H1 (cell line): Measurements from ENCODE around the gene ACKR3. TPM values are rescaled to one million over a fixed set of nuclear protein-coding genes. Genes with fewer than 3 reads are reported as not detected.

ENCODE experiments used
- CTCF ChIA-PET: fragments of 300-600 bp; sonication (Branson Sonifier 250); formaldehyde crosslinking; loops from one replicate; lab custom pipeline; 2021; ENCODE audit not compliant: partially characterized antibody; lab: Charles Lee
- POLR2A ChIA-PET: fragments of 300-600 bp; sonication (Branson Sonifier 250); formaldehyde crosslinking; loops from one replicate; lab custom pipeline; 2021; ENCODE audit warnings: inconsistent platforms; ENCODE audit not compliant: partially characterized antibody; lab: Charles Lee
- DNase-seq, 2 experiments: peaks; one replicate each; pipeline versions ENCODE4 v3.0.0 to v3.0.0-alpha.2; 2010 to 2022; ENCODE audit warnings: low spot score in 2 of 2, low read depth in 1 of 2, mixed read lengths in 1 of 2
- FAIRE-seq: peaks from 2 replicates; lab custom pipeline; 2011; peaks lifted over from hg19 to GRCh38; lab: Jason Lieb, UNC
- H2AFZ ChIP-seq: 2 replicates; pipeline ENCODE4 v1.8.1; 2012; ENCODE audit warnings: low read length, inconsistent platforms
- H2AK5ac ChIP-seq: 2 replicates; pipeline ENCODE4 v1.6.1; 2013; ENCODE audit warnings: low read depth, low read length
- H2BK120ac ChIP-seq: replicated peaks from 2 replicates; pipeline ENCODE3; 2013; ENCODE audit warnings: low read depth, low read length, inconsistent platforms
- H2BK12ac ChIP-seq: 2 replicates; pipeline ENCODE4 v1.6.1; 2013; ENCODE audit warnings: low read depth, low read length
- H2BK15ac ChIP-seq: 2 replicates; pipeline ENCODE4 v1.6.1; 2013; ENCODE audit warnings: low read length
- H2BK20ac ChIP-seq: 2 replicates; pipeline ENCODE4 v1.6.1; 2013; ENCODE audit warnings: low read length
- H2BK5ac ChIP-seq: 2 replicates; pipeline ENCODE4 v1.6.1; 2013; ENCODE audit warnings: low read depth, low read length
- H3K14ac ChIP-seq: 2 replicates; pipeline ENCODE4 v1.6.1; 2013; ENCODE audit warnings: inconsistent platforms; ENCODE audit not compliant: insufficient read length
- H3K18ac ChIP-seq: 2 replicates; pipeline ENCODE4 v1.6.1; 2013; ENCODE audit warnings: low read length; ENCODE audit errors: extremely low read depth
- H3K23ac ChIP-seq: 2 replicates; pipeline ENCODE4 v1.6.1; 2013; ENCODE audit warnings: inconsistent platforms; ENCODE audit not compliant: insufficient read length
- H3K23me2 ChIP-seq: 2 replicates; pipeline ENCODE4 v1.6.1; 2013; ENCODE audit warnings: low read depth, low read length
- H3K27ac ChIP-seq: 2 replicates; pipeline ENCODE4 v1.6.1; 2011; ENCODE audit warnings: low read depth, low read length, inconsistent platforms
- H3K27me3 ChIP-seq, 4 experiments: replicated peaks in 1 of 4; 1 replicate in 1 of 4; 2 replicates in 3 of 4; pipeline versions ENCODE4 v1.6.1 to v1.8.1; 2011 to 2013; ENCODE audit warnings: low read length in 3 of 4, mild to moderate bottlenecking in 3 of 4, inconsistent platforms in 2 of 4, mixed read lengths in 2 of 4, moderate library complexity in 1 of 4; ENCODE audit not compliant: control insufficient read depth in 3 of 4, insufficient read depth in 3 of 4; ENCODE audit errors: extremely low read depth in 1 of 4
- H3K36me3 ChIP-seq, 4 experiments: 2 replicates each; pipeline versions ENCODE4 v1.6.1 to v1.8.1; 2011 to 2013; ENCODE audit warnings: mild to moderate bottlenecking in 4 of 4, low read length in 3 of 4, moderate library complexity in 2 of 4, control low read depth in 1 of 4, inconsistent platforms in 1 of 4; ENCODE audit not compliant: insufficient read depth in 4 of 4, control insufficient read depth in 2 of 4
- H3K4ac ChIP-seq: replicated peaks from 2 replicates; pipeline ENCODE3; 2013; ENCODE audit warnings: low read length, low read depth, mixed read lengths, inconsistent platforms; ENCODE audit not compliant: insufficient read length
- H3K4me1 ChIP-seq, 4 experiments: replicated peaks in 1 of 4; 1 replicate in 1 of 4; 2 replicates in 3 of 4; pipeline versions ENCODE4 v1.6.1 to v1.8.1; 2011 to 2013; ENCODE audit warnings: low read length in 3 of 4, inconsistent platforms in 2 of 4, mixed read lengths in 1 of 4; ENCODE audit not compliant: insufficient read depth in 4 of 4, control insufficient read depth in 3 of 4
- H3K4me2 ChIP-seq, 2 experiments: 2 replicates each; pipeline versions ENCODE4 v1.6.1 to v1.8.1; 2011 to 2013; ENCODE audit warnings: low read depth in 2 of 2, low read length in 2 of 2, control low read depth in 1 of 2, inconsistent platforms in 1 of 2, mild to moderate bottlenecking in 1 of 2; ENCODE audit not compliant: insufficient read depth in 1 of 2
- H3K4me3 ChIP-seq, 4 experiments: fragments of 200-600, 300-600 bp in 1 of 4; sonication (generic), shearing (Covaris generic), sonication (Bioruptor Twin) in 1 of 4; 2 replicates each; pipeline versions ENCODE4 v1.5.1 to v1.8.1; 2011 to 2016; ENCODE audit warnings: low read length in 4 of 4, low read depth in 3 of 4, control low read depth in 2 of 4, inconsistent platforms in 2 of 4, mild to moderate bottlenecking in 2 of 4, mixed read lengths in 1 of 4, moderate library complexity in 1 of 4; ENCODE audit not compliant: insufficient read depth in 2 of 4; ENCODE audit errors: extremely low read depth in 1 of 4
- H3K56ac ChIP-seq: replicated peaks from 2 replicates; pipeline ENCODE3; 2013; ENCODE audit warnings: low read depth, mild to moderate bottlenecking, mixed read lengths, low read length, inconsistent platforms; ENCODE audit not compliant: insufficient read length
- H3K79me1 ChIP-seq: 2 replicates; pipeline ENCODE4 v1.6.1; 2013; ENCODE audit warnings: low read depth, low read length, control low read depth
- H3K79me2 ChIP-seq, 2 experiments: 2 replicates each; pipeline versions ENCODE4 v1.6.1 to v1.8.1; 2012 to 2013; ENCODE audit warnings: low read length in 2 of 2, mild to moderate bottlenecking in 2 of 2, inconsistent platforms in 1 of 2; ENCODE audit not compliant: insufficient read depth in 2 of 2, control insufficient read depth in 1 of 2
- H3K9ac ChIP-seq, 4 experiments: replicated peaks in 1 of 4; 1 replicate in 1 of 4; 2 replicates in 3 of 4; pipeline versions ENCODE4 v1.6.1 to v1.8.1; 2011 to 2013; ENCODE audit warnings: low read depth in 3 of 4, low read length in 3 of 4, control low read depth in 2 of 4, mild to moderate bottlenecking in 2 of 4, moderate library complexity in 2 of 4, inconsistent platforms in 1 of 4; ENCODE audit errors: extremely low read depth in 1 of 4
- H3K9me3 ChIP-seq, 2 experiments: 2 replicates each; pipeline versions ENCODE4 v1.6.1 to v1.8.1; 2012 to 2013; ENCODE audit warnings: mild to moderate bottlenecking in 2 of 2, moderate library complexity in 2 of 2, control low read depth in 1 of 2, inconsistent platforms in 1 of 2, low read depth in 1 of 2, low read length in 1 of 2, mixed read lengths in 1 of 2; ENCODE audit not compliant: insufficient read depth in 2 of 2
- H4K20me1 ChIP-seq, 2 experiments: replicated peaks in 1 of 2; 2 replicates each; pipeline versions ENCODE3 to v1.8.1; 2011 to 2013; ENCODE audit warnings: inconsistent platforms in 2 of 2, low read length in 2 of 2, mild to moderate bottlenecking in 1 of 2; ENCODE audit not compliant: insufficient read depth in 2 of 2, control insufficient read depth in 1 of 2
- H4K5ac ChIP-seq: 2 replicates; pipeline ENCODE4 v1.6.1; 2013; ENCODE audit warnings: low read length, low read depth, mixed read lengths, inconsistent platforms; ENCODE audit not compliant: insufficient read length
- H4K8ac ChIP-seq: 2 replicates; pipeline ENCODE4 v1.8.0; 2013; ENCODE audit warnings: mild to moderate bottlenecking, moderate library complexity, low read length, inconsistent platforms; ENCODE audit not compliant: insufficient read depth; ENCODE audit errors: extremely low read depth
- H4K91ac ChIP-seq: replicated peaks from 2 replicates; pipeline ENCODE3; 2013; ENCODE audit warnings: low read length, mixed read lengths, inconsistent platforms; ENCODE audit not compliant: insufficient read length
- ASH2L ChIP-seq: fragments of 200-600, 300-600 bp; sonication (generic); IDR thresholded peaks from one replicate; pipeline ENCODE4 v1.7.1; 2017; ENCODE audit warnings: low read length
- BACH1 ChIP-seq: IDR thresholded peaks from 2 replicates; pipeline ENCODE4 v1.6.1; 2012; ENCODE audit warnings: low read length, improper control_type of control experiment
- CHD2 ChIP-seq: IDR thresholded peaks from 2 replicates; pipeline ENCODE4 v1.6.1; 2012; ENCODE audit warnings: low read length, improper control_type of control experiment
- EGR1 ChIP-seq: IDR thresholded peaks from 2 replicates; pipeline ENCODE4 v1.6.1; 2011; ENCODE audit warnings: low read depth, low read length, borderline replicate concordance
- GABPA ChIP-seq: IDR thresholded peaks from 2 replicates; pipeline ENCODE4 v1.6.1; 2011; ENCODE audit warnings: mild to moderate bottlenecking, low read length, moderate library complexity, borderline replicate concordance; ENCODE audit not compliant: insufficient read depth
- HDAC2 ChIP-seq, 2 experiments: fragments of 300-600 bp in 1 of 2; sonication (generic) in 1 of 2; IDR thresholded peaks; 2 replicates each; pipeline ENCODE4 v1.6.1; 2011 to 2012; ENCODE audit warnings: low read depth in 2 of 2, low read length in 2 of 2, mild to moderate bottlenecking in 2 of 2, moderate library complexity in 2 of 2, borderline replicate concordance in 1 of 2, inconsistent platforms in 1 of 2
- JUN ChIP-seq: IDR thresholded peaks from 2 replicates; pipeline ENCODE4 v1.6.1; 2011; ENCODE audit warnings: low read depth, mild to moderate bottlenecking, improper control_type of control experiment, low read length
- NANOG ChIP-seq: IDR thresholded peaks from 2 replicates; pipeline ENCODE4 v1.6.1; 2011; ENCODE audit warnings: low read length, low read depth, mild to moderate bottlenecking, inconsistent platforms; ENCODE audit not compliant: insufficient read depth, poor library complexity, severe bottlenecking
- POU5F1 ChIP-seq: IDR thresholded peaks from 2 replicates; pipeline ENCODE4 v1.6.1; 2011; ENCODE audit warnings: low read depth, mild to moderate bottlenecking, low read length, moderate library complexity
- RAD21 ChIP-seq, 2 experiments: IDR thresholded peaks in 1 of 2; conservative IDR thresholded peaks in 1 of 2; 2 replicates each; pipeline ENCODE4 v1.6.1; 2011; ENCODE audit warnings: low read depth in 2 of 2, low read length in 2 of 2, improper control_type of control experiment in 1 of 2, inconsistent platforms in 1 of 2, mild to moderate bottlenecking in 1 of 2, moderate library complexity in 1 of 2
- SAP30 ChIP-seq: fragments of 300-600 bp; sonication (generic); IDR thresholded peaks from 2 replicates; pipeline ENCODE4 v1.7.1; 2012; ENCODE audit warnings: low read length, moderate library complexity, mild to moderate bottlenecking, inconsistent platforms; ENCODE audit not compliant: insufficient read depth, insufficient replicate concordance
- SP2 ChIP-seq: IDR thresholded peaks from 2 replicates; pipeline ENCODE4 v1.6.1; 2012; ENCODE audit warnings: mild to moderate bottlenecking, low read length, inconsistent platforms
- SP4 ChIP-seq: IDR thresholded peaks from 2 replicates; pipeline ENCODE4 v1.6.1; 2012; ENCODE audit warnings: low read length, inconsistent platforms
- YY1 ChIP-seq: IDR thresholded peaks from 2 replicates; pipeline ENCODE4 v1.6.1; 2011; ENCODE audit warnings: low read depth, mild to moderate bottlenecking, low read length
- WGBS, 2 experiments: shearing (Covaris generic) in 1 of 2; methylation state at CpG; one replicate each; pipeline versions ENCODE4 v1.1.6 to v1.1.7; 2013 to 2015; ENCODE audit warnings: low lambda C conversion rate in 2 of 2, mixed read lengths in 2 of 2, inconsistent platforms in 1 of 2, low coverage in 1 of 2, missing lambda C conversion rate in 1 of 2; ENCODE audit not compliant: insufficient replicate concordance in 2 of 2, insufficient coverage in 1 of 2, insufficient read length in 1 of 2; ENCODE audit errors: extremely low coverage in 1 of 2, missing lambda C conversion rate in 1 of 2; 5-methylcytosine and 5-hydroxymethylcytosine counted together
- polyA plus RNA-seq, 7 experiments: library from polyadenylated mRNA; depleted of rRNA in 3 of 7; stranded (reverse) in 5 of 7; unstranded in 2 of 7; fragments of >200 nt in 5 of 7; fragments of 200-250 nt in 2 of 7; gene quantifications; 1 replicate in 5 of 7; 2 replicates in 1 of 7; 4 replicates in 1 of 7; pipeline versions ENCODE4 v1.2.1 to v1.2.3, GENCODE V29; 2011 to 2013; ENCODE audit warnings: missing spikeins in 2 of 7, mixed read lengths in 2 of 7
- total RNA-seq: library from RNA; stranded (reverse); fragmentation: NEBNext Ultra II Directional; extraction: Animal tissue kit (Norgen Biotek cat#: 25700); gene quantifications from 2 replicates; pipeline ENCODE4 v1.2.1, GENCODE V29; 2021

The ACKR3 gene
- total and polyA plus RNA-seq, 2 of the 8 experiments (the other 6 are each of a cell fraction or from before 2014, with no cell fraction given): 1.4 to 24.4 TPM

DNA sequence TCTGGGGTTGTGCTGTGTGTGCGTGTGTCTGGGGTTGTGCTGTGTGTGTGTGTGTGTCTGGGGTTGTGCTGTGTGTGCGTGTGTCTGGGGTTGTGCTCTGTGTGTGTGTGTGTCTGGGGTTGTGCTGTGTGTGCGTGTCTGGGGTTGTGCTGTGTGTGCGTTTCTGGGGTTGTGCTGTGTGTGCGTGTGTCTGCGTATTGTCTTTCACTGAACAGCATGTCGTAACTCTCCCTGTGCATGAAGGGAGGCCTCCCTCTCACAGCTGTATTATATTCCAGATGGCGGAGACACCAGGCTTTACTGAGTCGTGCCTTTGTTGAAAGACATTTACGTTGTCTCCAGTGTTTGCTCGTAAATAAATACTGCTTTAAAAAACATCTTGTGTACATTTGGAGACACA is 5.9 kb downstream of the ACKR3 start:
- no peak overlapping the region for H4K91ac ChIP-seq
- H2BK20ac ChIP-seq: 0 out of 2 replicates have a peak overlapping the region, but pooled peaks have one; percentile 67
- H2BK120ac ChIP-seq: no peak overlapping the region
- H3K56ac ChIP-seq: no peak overlapping the region
- WGBS, 2 experiments: 82% methylated on average over 11 of the region's 11 CpGs; no CpG with 5 or more reads in 1 of the 2 experiments
- no peaks in the 10 kb centered on the region for H3K79me2 ChIP-seq
- no peak overlapping the region for H3K14ac ChIP-seq
- H2BK12ac ChIP-seq: no peak overlapping the region
- no peak overlapping the region for H3K23ac ChIP-seq
- no peak overlapping the region for H3K4me3 ChIP-seq
- no peaks in the 10 kb centered on the region for H3K79me1 ChIP-seq
- FAIRE-seq (no peak), DNase-seq (no peak)
- H4K20me1 ChIP-seq: no peaks in the 10 kb centered on the region
- no peak overlapping the region for H3K18ac ChIP-seq
- H3K9me3 ChIP-seq: no peaks in the 10 kb centered on the region
- no peaks in the 10 kb centered on the region; a peak in 1 of 7 replicates for H3K27me3 ChIP-seq
- ChIA-PET CTCF (interaction anchor here (1.3 to 2.1 kb wide), 5 partner anchors 13 to 453 kb away, joined by 4 to 6 read pairs (median 5); no protein-coding TSS in a partner anchor), POLR2A (no interaction called here)
- H3K9ac ChIP-seq: no peak overlapping the region
- no peak overlapping the region for H4K8ac ChIP-seq
- no peak overlapping the region for H3K4ac ChIP-seq
- no peak overlapping the region for H2AK5ac ChIP-seq
- H2AFZ ChIP-seq: no peak overlapping the region
- peaks cover 3% of the 10 kb centered on the region; the same call in 1 of the 2 replicates for H3K23me2 ChIP-seq
- no peak overlapping the region for H4K5ac ChIP-seq
- no peak overlapping the region for H3K4me2 ChIP-seq
- H2BK15ac ChIP-seq: peak overlapping the region; percentile 81; the same call in 1 of the 2 replicates
- peaks cover 5 to 22% (median 15%) of the 10 kb centered on the region in 4 experiments for H3K4me1 ChIP-seq
- no peak overlapping the region for H2BK5ac ChIP-seq
- no peaks in the 10 kb centered on the region for H3K36me3 ChIP-seq
- no peak overlapping the region for H3K27ac ChIP-seq
- TF ChIP-seq SP2 (no peak), ASH2L (no peak), YY1 (no peak), JUN (no peak), CHD2 (no peak), HDAC2 (IDR thresholded peaks at IDR 0.05; ENCODE audit: borderline replicate concordance in 1 of 2, low read depth in 2 of 2, low read length in 2 of 2) (no peak), GABPA (no peak), POU5F1 (no peak), EGR1 (no peak), SAP30 (no peak), RAD21 (IDR thresholded peaks at IDR 0.05 in 1 of 2, conservative IDR thresholded peaks at IDR 0.05 in 1 of 2; ENCODE audit: low read depth in 2 of 2, low read length in 2 of 2) (no peak), SP4 (no peak), BACH1 (no peak), NANOG (no peak)
